ENCODE results near the gene ZNF75A. TPM values are rescaled to one million over a fixed set of nuclear protein-coding genes. Genes with fewer than 3 reads are reported as not detected.
A peak's percentile ranks its signal among the peaks of the same experiment; 100 is the strongest.

The ZNF75A gene
- total RNA-seq, 2 donors from 2014 or later = 17.9 to 24.1 TPM

DNA sequence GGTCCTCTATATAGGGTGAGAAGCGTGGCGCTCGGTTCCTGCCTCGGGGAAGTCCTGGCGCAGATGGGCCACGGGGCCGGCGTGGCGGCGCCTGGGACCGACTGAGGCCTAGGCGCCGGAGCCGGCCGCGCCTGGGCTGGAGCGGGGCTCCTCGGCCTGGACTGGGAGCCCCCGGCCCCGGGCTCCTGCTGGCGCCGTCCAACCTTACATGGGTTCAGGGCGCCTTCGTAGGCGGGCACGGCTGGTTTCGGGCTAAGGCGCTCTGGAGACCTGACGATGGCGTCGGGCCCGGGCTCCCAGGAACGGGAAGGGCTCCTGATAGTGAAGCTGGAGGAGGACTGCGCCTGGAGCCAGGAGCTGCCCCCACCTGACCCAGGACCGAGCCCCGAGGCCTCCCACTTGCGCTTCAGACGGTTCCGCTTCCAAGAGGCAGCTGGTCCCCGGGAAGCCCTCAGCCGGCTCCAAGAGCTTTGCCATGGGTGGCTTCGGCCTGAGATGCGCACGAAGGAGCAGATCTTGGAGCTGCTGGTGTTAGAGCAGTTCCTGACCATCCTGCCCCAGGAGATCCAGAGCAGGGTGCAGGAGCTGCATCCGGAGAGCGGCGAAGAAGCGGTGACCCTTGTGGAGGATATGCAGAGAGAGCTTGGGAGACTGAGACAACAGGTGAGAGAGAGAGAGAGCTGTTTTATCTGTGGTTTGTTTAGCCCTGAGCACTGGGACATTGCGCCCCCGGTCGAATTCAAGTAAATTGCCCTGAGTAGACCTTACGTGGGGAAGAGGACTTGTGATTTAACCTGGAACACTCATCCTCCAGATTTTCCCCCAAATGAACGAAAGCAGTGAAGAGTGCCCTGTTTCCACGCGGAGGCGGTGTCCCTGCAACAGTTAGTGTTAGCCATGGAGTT, 21.5 kb upstream of the ZNF75A start:
- intact Hi-C loops (cut with DNase I, micrococcal nuclease) = no loop called here
- no peak for DNase-seq
- peak; percentile 3 for ATAC-seq

DNA sequence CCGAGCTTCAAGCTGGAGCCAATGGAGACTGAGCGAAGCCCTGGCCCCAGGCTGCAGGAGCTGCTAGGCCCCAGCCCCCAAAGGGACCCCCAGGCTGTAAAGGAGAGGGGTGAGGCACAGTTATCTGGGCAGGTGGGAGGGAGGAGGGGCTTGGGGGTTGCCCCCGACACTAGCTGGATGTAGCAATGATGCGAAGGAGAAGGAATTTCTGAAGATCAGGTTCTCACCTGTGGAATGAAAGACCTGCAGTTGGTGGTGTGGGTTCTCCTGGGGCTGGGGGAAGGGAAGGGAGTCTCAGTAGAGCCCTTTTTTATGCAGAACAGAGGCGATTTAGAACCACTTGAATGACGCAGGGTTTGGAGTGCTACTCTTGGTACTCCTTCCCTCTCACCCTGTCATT, 20.2 kb upstream of the ZNF75A start:
- intact Hi-C loops (cut with DNase I, micrococcal nuclease) = no loop called here
- DNase-seq (no peak), ATAC-seq (no peak)

DNA sequence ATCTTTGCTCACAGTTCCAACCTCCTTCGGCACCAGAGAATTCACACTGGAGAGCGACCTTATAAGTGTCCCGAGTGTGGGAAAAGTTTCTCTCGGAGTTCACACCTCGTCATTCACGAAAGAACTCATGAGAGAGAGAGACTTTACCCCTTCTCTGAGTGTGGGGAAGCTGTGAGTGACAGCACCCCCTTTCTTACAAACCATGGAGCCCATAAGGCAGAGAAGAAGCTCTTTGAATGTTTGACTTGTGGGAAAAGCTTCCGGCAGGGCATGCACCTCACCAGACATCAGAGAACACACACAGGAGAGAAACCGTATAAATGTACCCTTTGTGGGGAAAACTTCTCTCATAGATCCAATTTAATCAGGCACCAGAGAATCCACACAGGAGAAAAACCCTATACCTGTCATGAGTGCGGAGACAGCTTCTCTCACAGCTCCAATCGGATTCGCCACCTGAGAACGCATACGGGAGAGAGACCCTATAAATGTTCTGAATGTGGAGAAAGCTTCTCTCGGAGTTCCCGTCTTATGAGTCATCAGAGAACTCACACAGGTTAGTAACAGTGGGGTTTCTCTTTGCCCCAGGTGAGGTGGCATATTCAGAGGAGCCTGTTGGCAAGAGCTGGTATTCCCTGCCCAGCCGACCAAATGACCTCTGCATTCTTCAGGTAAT, 15.2 kb upstream of the ZNF75A start:
- intact Hi-C loops (cut with DNase I, micrococcal nuclease) = no loop called here

DNA sequence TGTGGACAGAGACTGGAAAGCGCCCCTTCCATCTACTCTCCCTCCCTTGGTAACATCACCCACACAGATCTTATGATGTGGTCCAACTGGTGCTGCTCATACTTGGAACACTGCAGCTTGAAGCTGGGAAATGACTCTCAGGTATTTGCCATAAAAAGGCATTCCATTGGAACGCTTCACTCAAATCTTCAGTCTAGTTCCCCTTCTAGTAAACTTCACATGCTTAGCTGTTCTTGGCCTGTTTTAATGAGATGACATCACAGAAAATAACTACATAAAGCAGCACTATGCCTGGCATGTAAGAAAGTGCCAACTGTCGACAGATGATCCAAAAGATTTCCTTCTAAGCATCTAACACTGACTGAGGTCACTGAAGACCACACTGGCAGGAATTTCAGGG, 12.7 kb upstream of the ZNF75A start:
- intact Hi-C loops (cut with DNase I, micrococcal nuclease) = no loop called here
- DNase-seq (no peak), ATAC-seq (no peak)

More for the DNA sequence above, 15.2 kb upstream of the ZNF75A start:
- no peak for ATAC-seq
- no peak for DNase-seq

DNA sequence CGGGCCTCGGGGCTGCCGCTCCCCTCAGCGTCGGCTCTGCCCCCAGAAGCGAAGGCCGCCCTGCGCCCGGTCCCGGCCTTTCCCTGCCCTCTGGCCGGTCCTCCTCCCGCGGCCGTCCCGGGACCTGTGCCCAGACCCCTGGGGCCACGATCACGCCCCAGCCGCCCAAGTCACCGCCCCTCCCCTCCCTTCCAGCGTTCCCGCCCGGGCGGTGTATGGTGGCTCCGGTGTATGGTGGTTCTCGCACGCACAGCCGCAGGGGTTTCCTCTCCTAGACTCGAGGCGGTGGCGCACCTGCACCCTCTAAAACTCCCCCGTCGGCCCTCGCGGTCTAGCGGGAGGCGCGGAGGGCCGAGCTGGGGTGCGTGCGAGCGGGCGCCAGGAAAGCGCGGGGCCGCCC, 10.1 kb upstream of the ZNF75A start:
- intact Hi-C loops (cut with DNase I, micrococcal nuclease) = no loop called here
- DNase-seq (no peak), ATAC-seq (no peak)

DNA sequence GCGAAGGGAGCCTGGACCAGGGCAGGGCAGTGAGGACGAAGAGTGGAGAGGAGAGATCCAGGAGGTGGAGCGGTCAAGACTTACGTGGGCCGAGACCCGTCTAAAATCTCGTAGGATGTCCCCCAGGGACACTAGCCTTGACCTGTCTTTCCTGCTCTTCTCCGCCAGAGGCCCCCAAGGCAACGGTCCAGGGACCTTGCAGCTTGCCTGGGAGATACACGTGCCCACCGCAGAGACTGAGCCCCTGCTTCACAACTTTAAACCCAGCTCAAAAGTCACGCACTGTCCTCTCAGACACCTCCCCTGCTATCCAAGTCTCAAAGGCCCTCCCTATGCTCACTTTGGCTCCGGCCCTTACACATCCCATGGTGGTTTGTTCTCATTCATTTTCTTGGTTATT, 9.5 kb upstream of the ZNF75A start:
- ATAC-seq (no peak), DNase-seq (no peak)
- intact Hi-C loops (cut with DNase I, micrococcal nuclease) = no loop called here

DNA sequence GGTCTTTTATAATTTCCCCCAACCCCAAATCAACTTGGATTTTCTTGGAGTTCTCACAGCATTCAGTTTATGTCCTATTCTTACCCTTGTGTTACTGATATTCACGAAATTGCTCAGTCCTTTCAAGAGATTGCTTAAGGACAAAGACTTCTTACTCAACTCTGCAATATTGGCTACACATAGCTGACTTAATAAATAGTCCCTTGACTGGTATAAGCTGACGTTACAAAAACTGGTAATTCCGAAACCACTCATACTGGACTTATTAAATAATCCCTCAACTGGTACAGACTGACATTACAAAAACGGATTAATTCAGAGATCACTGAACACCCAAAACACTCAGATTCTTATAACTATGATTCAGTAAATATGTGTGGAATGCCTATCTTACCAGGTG, 927 bp upstream of the ZNF75A start:
- no peak for DNase-seq
- intact Hi-C loops (cut with DNase I, micrococcal nuclease) = no loop called here
- no peak for ATAC-seq

DNA sequence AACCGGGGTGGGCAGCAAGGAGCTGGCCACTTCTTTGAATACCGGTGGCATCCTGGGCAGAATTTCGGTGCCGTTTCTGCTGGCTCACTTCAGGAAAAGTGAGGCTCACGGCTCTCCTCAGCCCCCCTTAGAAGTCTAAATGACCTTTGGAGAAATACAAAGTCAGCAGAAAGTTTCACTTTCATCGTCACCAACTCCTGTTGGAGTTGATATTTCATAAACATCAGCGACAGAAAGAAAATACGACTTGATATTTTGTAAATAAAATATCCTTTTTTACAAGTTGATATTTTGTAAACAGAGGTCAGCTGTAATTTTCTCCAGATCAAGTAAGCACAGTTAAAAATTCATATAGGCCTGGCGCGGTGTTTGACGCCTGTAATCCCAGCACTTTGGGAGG, 781 bp downstream of the ZNF75A start:
- DNase-seq = no peak
- intact Hi-C loops (cut with DNase I, micrococcal nuclease) = no loop called here

DNA sequence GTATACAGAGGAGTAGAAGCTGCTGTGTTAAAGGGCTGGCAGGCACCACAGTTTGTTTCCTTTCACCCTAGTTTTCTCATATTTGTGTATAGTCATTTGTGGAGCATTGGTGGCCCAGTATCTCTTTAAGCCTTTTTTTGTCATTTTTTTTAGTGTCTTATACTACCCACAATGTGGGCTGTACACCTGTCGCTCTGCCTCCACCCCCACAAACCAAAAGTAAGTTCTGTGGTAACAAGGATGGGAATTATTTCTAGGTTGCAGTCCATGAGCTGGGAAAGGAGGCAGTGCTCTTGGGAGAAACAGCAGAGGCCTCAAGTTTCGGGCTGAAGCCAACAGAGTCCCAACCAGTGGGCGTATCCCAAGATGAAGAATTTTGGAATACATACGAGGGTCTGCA, 6.2 kb downstream of the ZNF75A start:
- no peak for DNase-seq
- ATAC-seq = no peak
- intact Hi-C loops (cut with DNase I, micrococcal nuclease) = no loop called here

More for the DNA sequence above, 781 bp downstream of the ZNF75A start:
- no peak for ATAC-seq

DNA sequence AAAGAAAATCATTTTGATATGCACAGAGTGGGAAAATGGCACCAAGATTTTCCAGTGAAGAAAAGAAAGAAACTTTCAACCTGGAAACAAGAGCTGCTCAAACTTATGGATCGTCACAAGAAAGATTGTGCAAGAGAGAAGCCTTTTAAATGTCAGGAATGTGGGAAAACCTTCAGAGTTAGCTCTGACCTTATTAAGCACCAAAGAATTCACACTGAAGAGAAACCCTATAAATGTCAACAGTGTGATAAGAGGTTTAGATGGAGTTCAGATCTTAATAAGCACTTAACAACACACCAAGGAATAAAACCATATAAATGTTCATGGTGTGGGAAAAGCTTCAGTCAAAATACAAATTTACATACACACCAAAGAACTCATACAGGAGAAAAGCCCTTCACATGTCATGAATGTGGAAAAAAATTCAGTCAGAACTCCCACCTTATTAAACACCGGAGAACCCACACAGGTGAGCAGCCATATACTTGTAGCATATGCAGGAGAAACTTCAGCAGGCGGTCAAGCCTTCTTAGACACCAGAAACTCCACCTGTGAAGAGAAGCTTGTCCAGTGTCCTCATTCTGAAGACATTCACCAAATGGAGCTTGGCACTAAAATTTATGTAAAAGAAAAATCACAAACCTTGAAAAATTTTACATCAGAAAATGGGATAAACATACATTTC, 12.2 kb downstream of the ZNF75A start:
- intact Hi-C loops (cut with DNase I, micrococcal nuclease) = no loop called here
- ATAC-seq (no peak), DNase-seq (no peak)

DNA sequence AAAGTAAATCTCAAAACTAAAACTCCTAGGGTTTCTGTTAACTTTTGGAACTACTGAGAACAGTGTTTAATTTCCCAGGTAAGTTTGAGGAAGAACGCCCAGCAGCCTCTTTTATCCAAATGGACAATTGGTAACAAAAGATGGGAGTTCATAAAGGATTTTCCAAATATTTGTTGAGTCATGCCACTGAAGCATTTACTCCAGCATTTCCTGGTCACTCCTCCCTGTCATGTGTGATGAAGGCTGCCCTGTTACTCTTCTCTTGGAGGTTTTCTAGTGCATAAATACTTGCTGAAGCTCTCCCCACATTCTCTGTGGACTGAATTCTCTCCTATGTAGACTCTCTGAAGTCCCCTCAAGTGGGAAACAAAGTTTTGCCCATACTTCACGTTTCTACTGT, 16.5 kb downstream of the ZNF75A start:
- intact Hi-C loops (cut with DNase I, micrococcal nuclease) = loop anchor here in 1 of 2 donors (10.0 kb wide), 1 partner anchor 93 kb away; no protein-coding TSS in a partner anchor
- ATAC-seq (no peak), DNase-seq (no peak)

DNA sequence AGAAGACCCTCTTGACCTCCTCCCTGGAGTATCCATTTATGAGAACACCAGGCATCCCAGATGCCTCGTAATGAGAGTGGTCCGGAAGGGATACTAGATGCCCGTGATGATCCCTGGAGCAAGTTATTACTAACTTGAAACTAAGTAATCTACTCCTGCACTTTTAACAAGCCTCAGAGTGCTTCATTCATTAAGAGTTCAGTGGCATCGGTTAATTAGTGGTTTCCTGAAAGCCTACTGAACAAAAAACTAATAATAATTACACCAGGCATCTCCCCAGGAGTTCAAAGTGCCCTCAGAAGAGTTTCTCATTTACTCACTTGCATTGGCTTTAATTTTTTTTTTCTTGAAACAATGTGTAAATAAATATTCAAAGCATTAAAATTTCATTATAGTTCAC, 22.2 kb downstream of the ZNF75A start:
- ATAC-seq (no peak), DNase-seq (no peak)
- intact Hi-C loops (cut with DNase I, micrococcal nuclease) = loop anchor here in 1 of 2 donors (10.0 kb wide), 1 partner anchor 87 kb away; no protein-coding TSS in a partner anchor

DNA sequence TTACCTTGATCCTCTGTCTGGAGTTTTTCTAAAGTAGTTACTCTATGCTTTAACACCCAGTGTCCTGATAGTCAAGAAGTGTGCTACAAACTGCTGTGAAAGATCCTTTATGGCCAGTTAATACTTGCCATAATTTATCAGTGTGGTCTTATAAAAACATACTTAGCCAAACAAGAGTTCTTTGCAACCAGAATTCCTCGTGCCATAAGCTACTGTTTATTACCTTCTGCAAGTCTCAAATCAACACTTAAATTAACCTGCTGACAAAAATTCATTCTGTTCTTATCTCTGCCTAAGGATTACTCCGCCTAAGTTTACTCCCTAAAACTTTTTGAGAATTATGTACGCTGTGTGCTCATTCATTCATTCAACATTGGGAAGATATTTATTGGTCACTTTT, 22.8 kb downstream of the ZNF75A start:
- DNase-seq = no peak
- ATAC-seq = peak; percentile 48
- intact Hi-C loops (cut with DNase I, micrococcal nuclease) = loop anchor here in 1 of 2 donors (10.0 kb wide), 1 partner anchor 87 kb away; no protein-coding TSS in a partner anchor

DNA sequence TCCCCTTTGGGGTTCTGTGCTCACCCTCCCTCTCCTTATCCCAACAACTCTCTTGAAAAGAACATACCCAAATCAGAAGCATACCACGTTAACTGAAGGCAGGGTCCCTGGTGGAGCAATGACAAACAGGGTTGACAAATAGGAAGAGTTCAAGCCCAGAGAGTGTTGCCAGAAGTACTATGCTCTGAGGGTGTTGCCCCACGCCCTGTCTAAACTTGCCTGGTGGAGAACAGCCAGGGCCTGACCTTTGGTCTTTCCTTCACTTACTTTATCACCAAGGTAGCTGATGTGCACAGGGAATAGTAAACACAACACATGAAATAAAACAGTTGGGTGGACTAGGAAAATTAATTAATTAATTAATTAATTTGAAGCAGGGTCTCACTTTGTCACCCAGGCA, 23.3 kb downstream of the ZNF75A start:
- intact Hi-C loops (cut with DNase I, micrococcal nuclease) = loop anchor here in 1 of 2 donors (10.0 kb wide), 1 partner anchor 86 kb away; no protein-coding TSS in a partner anchor
- ATAC-seq (peak; percentile 99), DNase-seq (peak; percentile 45 to 54)

DNA sequence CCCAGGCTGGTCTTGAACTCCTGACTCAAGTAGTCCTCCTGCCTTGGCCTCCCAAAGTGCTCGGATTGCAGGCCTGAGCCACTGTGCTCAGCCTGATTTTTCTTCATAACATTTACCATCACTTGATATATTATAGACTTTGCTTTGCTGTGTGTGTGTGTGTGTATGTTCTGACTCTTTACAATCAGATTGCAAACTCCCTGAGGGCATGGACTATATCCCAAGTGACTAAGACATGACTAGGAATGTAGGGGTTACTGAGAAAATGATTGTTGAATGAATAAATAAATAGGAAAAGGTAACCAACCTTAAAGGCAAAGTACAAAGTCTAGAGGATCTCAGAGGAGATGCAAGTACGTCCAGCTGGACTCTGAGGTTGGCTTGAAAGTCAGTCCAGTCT, 40.7 kb downstream of the ZNF75A start:
- ATAC-seq (no peak), DNase-seq (no peak)
- intact Hi-C loops (cut with DNase I, micrococcal nuclease) = no loop called here

DNA sequence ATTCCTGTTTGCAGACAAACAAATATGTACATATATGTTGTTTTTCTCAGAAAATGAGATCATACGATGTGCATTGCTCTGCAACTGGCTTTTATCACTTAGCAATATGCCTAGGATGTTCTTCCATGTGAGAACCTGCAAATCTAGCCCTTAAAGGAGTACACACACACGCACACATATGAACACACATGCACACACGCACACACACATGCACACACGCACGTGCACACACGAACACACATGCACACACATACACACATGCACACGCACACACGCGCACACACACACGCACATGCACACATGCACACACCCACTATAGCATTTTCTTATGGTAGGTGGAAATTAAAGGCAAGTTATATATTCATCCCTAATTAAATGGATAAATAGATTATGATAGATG, 42.3 kb downstream of the ZNF75A start:
- intact Hi-C loops (cut with DNase I, micrococcal nuclease) = no loop called here
- DNase-seq (no peak), ATAC-seq (no peak)

DNA sequence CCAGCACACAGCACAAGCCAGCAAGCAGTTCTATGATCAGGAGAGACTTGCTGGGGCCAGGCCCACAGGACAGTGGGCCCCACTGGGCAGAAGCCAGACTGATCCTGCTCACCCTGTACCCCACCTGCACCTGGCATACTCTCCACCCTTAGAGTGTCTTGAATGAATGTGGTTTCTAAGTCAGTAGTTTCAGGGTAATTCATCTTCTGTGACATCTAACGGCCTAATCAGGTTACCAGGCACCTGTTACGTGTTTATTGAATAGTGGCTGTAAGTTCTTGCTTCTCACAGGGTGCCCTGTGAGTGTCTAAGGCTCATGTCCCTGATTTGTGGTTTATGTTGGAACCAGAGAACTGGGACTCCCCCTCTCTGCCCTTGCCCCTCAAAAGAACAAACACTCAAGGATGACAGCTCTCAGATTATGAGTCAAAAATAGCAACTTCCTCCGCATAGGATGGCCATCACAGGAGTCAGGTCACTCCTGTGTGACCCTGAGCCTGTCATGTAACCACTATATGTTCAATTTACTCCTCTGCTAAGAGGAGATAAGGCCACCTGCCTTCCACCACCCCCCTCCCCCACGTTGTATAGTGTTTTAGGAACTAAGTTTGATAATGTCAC, 43.4 kb downstream of the ZNF75A start:
- ATAC-seq = no peak
- intact Hi-C loops (cut with DNase I, micrococcal nuclease) = no loop called here
- no peak for DNase-seq

DNA sequence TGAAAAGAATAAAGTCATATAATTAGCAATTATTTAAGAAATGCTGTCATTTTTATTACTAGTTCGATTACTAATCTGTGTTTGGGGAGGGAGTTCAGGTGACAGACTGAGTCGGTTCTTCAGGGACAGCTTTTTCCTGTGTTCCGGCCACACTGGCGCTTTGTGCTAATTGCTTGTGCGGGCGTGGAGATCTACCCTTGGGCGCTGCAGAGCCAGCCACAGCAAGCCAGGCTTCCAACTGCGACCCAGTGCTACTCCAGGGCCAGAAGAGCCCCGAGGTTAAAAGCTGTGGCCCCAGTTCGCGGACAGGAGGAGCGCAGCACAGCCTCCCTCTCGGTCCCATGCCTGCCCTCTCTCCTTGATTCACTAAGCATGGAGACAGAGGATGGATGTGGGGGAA, 43.9 kb downstream of the ZNF75A start:
- intact Hi-C loops (cut with DNase I, micrococcal nuclease) = no loop called here
- DNase-seq (no peak), ATAC-seq (no peak)

DNA sequence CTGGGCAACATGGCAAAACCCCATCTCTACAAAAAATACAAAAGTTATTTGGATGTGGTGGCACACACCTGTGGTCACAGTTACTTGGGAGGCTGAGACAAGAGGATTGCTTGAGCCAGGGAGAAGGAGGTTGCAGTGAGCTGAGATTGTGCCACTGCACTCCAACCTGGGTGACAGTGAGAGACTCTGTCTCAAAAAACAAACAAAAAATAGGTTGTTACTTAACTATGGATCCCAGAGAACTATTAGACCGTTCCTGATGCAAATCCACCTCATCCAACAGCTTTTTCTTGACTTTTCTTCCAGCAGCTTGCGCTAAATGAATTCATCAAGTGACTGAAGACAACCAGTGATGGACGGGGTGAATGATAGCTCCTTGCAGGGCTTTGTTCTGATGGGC, 50.3 kb downstream of the ZNF75A start, which contains the start of gene OR2C1:
Gene OR2C1 (plus strand): TSS at position 301 of the 400 bp plus-strand sequence. CDS start 52 bp downstream, at position 353.
- ATAC-seq = no peak
- intact Hi-C loops (cut with DNase I, micrococcal nuclease) = no loop called here
- no peak for DNase-seq
